K562 (cell line): ENCODE results near the gene MEF2D. TPM values are rescaled to one million over a fixed set of nuclear protein-coding genes. Genes with fewer than 3 reads are reported as not detected.
A peak's percentile ranks its signal among the peaks of the same experiment; 100 is the strongest.

Source experiments
- ATAC-seq: fragments of 200-7000 bp; cut with Tn5 transposase; 3 replicates; pipeline ENCODE4 v1.9.1; 2020; ENCODE audit warnings: moderate library complexity
- BruUV-seq: library from RNA; stranded (reverse); fragments of 400-500 nt; replicated peaks from 2 replicates; lab custom pipeline; 2021; lab: Mats Ljungman, UMichigan
- CTCF ChIA-PET: fragments of 300-600 bp; formaldehyde crosslinking; extraction: SDS; loops from one replicate; lab custom pipeline; 2021; ENCODE audit warnings: low intra/inter-chr PET ratio; lab: Yijun Ruan, JAX
- POLR2A ChIA-PET: fragments of 300-600, 350-650 bp; sonication (Branson Sonifier 250); formaldehyde crosslinking; extraction: SDS; loops from one replicate; lab custom pipeline; 2021; ENCODE audit warnings: antibody characterized with exemption, inconsistent platforms; lab: Yijun Ruan, JAX
- DNase-seq, 4 experiments: peaks; one replicate each; pipeline versions ENCODE4 v3.0.0 to v3.0.0-alpha.2; 2011 to 2018; ENCODE audit warnings: low spot score in 3 of 4, mixed read lengths in 3 of 4; ENCODE audit errors: extremely low read depth in 1 of 4
- FAIRE-seq: peaks from 2 replicates; lab custom pipeline; 2011; peaks lifted over from hg19 to GRCh38; lab: Jason Lieb, UNC
- H2AFZ ChIP-seq: 2 replicates; pipeline ENCODE4 v1.6.0; 2011; ENCODE audit warnings: low read depth, low read length, control low read depth, inconsistent platforms
- H3K27ac ChIP-seq: fragments of 200-600 bp; 3 replicates; pipeline ENCODE4 v1.8.0; 2011; ENCODE audit warnings: low read depth, mild to moderate bottlenecking, control low read depth, inconsistent platforms, low read length, moderate library complexity, mixed read lengths; ENCODE audit errors: extremely low read depth
- H3K27me3 ChIP-seq, 2 experiments: fragments of 300-600 bp in 1 of 2; 2 replicates in 1 of 2; 3 replicates in 1 of 2; pipeline versions ENCODE4 v1.6.0 to v1.8.0; 2011; ENCODE audit warnings: inconsistent platforms in 2 of 2, low read length in 2 of 2, mild to moderate bottlenecking in 1 of 2, mixed read lengths in 1 of 2, moderate library complexity in 1 of 2; ENCODE audit not compliant: control insufficient read depth in 2 of 2, insufficient read depth in 2 of 2
- H3K36me3 ChIP-seq: fragments of 300-600 bp; 3 replicates; pipeline ENCODE4 v1.8.0; 2011; ENCODE audit warnings: mild to moderate bottlenecking, low read length, inconsistent platforms; ENCODE audit not compliant: control insufficient read depth, insufficient read depth
- H3K4me1 ChIP-seq, 2 experiments: fragments of 200-600 bp in 1 of 2; replicated peaks in 1 of 2; 2 replicates in 1 of 2; 3 replicates in 1 of 2; pipeline versions ENCODE4 v1.5.1 to v1.8.0; 2011; ENCODE audit warnings: inconsistent platforms in 2 of 2, low read length in 2 of 2, mild to moderate bottlenecking in 1 of 2, mixed read lengths in 1 of 2, moderate library complexity in 1 of 2; ENCODE audit not compliant: control insufficient read depth in 2 of 2, insufficient read depth in 2 of 2
- H3K4me2 ChIP-seq: 2 replicates; pipeline ENCODE4 v1.6.1; 2011; ENCODE audit warnings: low read length, control low read depth, inconsistent platforms, mixed read lengths; ENCODE audit not compliant: insufficient read depth
- H3K4me3 ChIP-seq: fragments of 200-600 bp; sonication (generic), shearing (Covaris generic); 2 replicates; pipeline ENCODE4 v1.5.1; 2016; ENCODE audit warnings: control low read depth, inconsistent platforms
- H3K79me2 ChIP-seq: fragments of 200-600 bp; 3 replicates; pipeline ENCODE4 v1.8.0; 2011; ENCODE audit warnings: low read length, inconsistent platforms; ENCODE audit not compliant: control insufficient read depth, insufficient read depth
- H3K9ac ChIP-seq, 2 experiments: 2 replicates each; pipeline versions ENCODE4 v1.6.0 to v1.6.1; 2011; ENCODE audit warnings: low read depth in 2 of 2, low read length in 2 of 2, control low read depth in 1 of 2, inconsistent platforms in 1 of 2, mild to moderate bottlenecking in 1 of 2, mixed read lengths in 1 of 2; ENCODE audit not compliant: insufficient read depth in 1 of 2
- H3K9me1 ChIP-seq: one replicate; pipeline ENCODE4 v1.6.0; 2011; ENCODE audit warnings: inconsistent platforms, mild to moderate bottlenecking, low read length, moderate library complexity; ENCODE audit not compliant: control insufficient read depth, insufficient read depth
- H3K9me3 ChIP-seq: replicated peaks from 2 replicates; pipeline ENCODE4 v1.5.1; 2011; ENCODE audit warnings: low read depth, low read length, inconsistent platforms; ENCODE audit not compliant: control insufficient read depth, insufficient read depth
- H4K20me1 ChIP-seq: replicated peaks from 2 replicates; pipeline ENCODE4 v1.6.1; 2011; ENCODE audit warnings: low read length, inconsistent platforms, mixed read lengths; ENCODE audit not compliant: control insufficient read depth, insufficient read depth
- EGR1 ChIP-seq: fragments of 450-650 bp; conservative IDR thresholded peaks from 2 replicates; pipeline ENCODE4 v1.6.1; 2017; ENCODE audit warnings: mild to moderate bottlenecking
- POLR2G ChIP-seq: fragments of 200-400 bp; formaldehyde crosslinking; IDR thresholded peaks from 2 replicates; pipeline ENCODE4 v1.6.1; 2017; ENCODE audit warnings: low read depth, mild to moderate bottlenecking, antibody characterized with exemption, low read length, moderate library complexity
- WGBS: fragments of 100-300 bp; shearing (Covaris generic); methylation state at CpG from one replicate; pipeline ENCODE4 v1.1.6; 2016; ENCODE audit warnings: low coverage, mixed read lengths; ENCODE audit not compliant: insufficient coverage; ENCODE audit errors: missing lambda C conversion rate; 5-methylcytosine and 5-hydroxymethylcytosine counted together
- in situ Hi-C: fragments of 300-500 bp; cut with MboI; formaldehyde crosslinking; loops from 4 replicates; pipeline ENCODE4 v1.15.0; 2018; ENCODE audit warnings: inconsistent platforms, mixed read lengths
- intact Hi-C: fragments of 100-400 bp; cut with micrococcal nuclease; formaldehyde crosslinking; loops from 2 replicates; pipeline ENCODE4 v1.14.2; 2022
- polyA plus RNA-seq, 8 experiments: library from polyadenylated mRNA; depleted of rRNA in 4 of 8; stranded (reverse) in 5 of 8; unstranded in 3 of 8; fragments of >200 nt; fragmentation: Nextera tagmentation in 2 of 8; fragmentation: Illumina TruSeq in 1 of 8; extraction: Ambion mirVana in 2 of 8; extraction: Trizol in 1 of 8; gene quantifications; 2 replicates each; pipeline versions ENCODE4 v1.2.1 to v1.2.3, GENCODE V29; 2011 to 2014; ENCODE audit warnings: inconsistent platforms in 1 of 8, missing spikeins in 1 of 8
- total RNA-seq, 7 experiments: library from RNA; depleted of rRNA in 6 of 7; stranded (reverse); fragments of >200 nt in 6 of 7; fragmentation: Illumina TruSeq in 2 of 7; extraction: Trizol in 2 of 7; gene quantifications; 2 replicates each; pipeline versions ENCODE4 v1.2.1 to v1.2.3, GENCODE V29; 2011 to 2021; ENCODE audit warnings: low replicate concordance in 1 of 7
- TF ChIP-seq, protein P1 (sequence below): fragments of 150-350 bp; conservative IDR thresholded peaks from 2 replicates; pipeline ENCODE4 v1.6.1; 2014; ENCODE audit warnings: low read length

MEF2D gene
- total and polyA plus RNA-seq, 9 of the 15 experiments (the other 6 are each of a cell fraction or from before 2014, with no cell fraction given): 0.10 to 19.5 (median 2.6) TPM

DNA sequence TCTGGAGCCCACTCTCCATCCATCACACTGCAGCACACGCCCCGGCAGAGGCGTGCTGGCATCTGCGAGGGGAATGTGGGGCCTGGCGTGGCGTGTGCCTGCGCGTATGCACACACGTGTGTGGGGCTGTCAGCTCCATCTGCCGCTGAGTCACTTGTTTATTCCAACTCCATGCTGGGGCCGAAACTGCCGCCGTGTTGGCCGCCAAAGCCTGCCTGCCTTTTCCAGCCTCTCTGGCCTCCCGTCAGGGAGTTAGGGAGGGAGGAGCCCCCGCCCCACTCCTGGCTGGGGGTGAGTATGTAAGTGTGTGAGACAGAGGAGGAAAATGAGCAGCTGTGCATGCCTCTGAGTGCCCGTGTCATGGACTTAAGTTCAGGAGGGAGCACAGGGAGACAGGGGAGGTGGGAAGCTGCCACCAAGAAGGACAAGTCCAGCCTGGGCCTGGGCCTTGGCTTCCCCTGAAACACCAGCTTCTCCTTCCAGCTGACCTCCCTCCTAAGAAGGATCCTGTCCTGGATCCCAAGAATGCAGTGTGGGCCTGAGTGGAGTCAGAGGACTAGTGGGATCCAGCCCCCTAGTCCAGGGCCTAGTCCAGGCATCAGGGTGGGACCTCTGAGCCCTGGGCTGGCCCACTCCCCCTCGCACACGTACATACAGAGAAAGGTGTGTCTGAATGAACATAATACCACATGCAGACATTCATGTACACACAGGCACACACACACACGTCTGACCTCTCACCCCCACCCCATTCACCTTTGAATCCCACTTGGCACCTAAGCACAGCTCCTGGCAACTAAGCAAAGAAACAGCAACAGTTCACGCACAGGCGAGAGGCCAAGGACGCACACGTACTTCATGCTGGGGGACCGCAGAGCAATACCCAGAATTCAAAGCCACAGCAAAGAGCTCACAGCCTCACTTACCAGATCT is 24.7 kb downstream of the MEF2D start:
- Histone ChIP-seq H2AFZ (no peak overlapping the region), H3K27ac (no peak overlapping the region), H3K9me3 (no peaks in the 10 kb centered on the region), H3K36me3 (peaks cover 80% of the 10 kb centered on the region), H3K9me1 (no peaks in the 10 kb centered on the region), H3K79me2 (no peaks in the 10 kb centered on the region), H3K4me2 (no peak overlapping the region), H3K9ac (peak overlapping the region in 1 of 2 experiments; percentile 67; a peak in 2 of 4 replicates), H3K27me3 (no peaks in the 10 kb centered on the region), H4K20me1 (0 out of 2 replicates have a peak, but pooled peaks cover 6% of the 10 kb centered on the region), H3K4me3 (no peak overlapping the region), H3K4me1 (peaks cover 0 to 14% of the 10 kb centered on the region in 2 experiments; a peak in 2 of 5 replicates)
- ATAC-seq (no peak), DNase-seq (no peak), FAIRE-seq (no peak)
- BruUV-seq: no TSS peak
- WGBS: 84% methylated on average over 23 of the region's 25 CpGs
- intact Hi-C loops (no loop called here), in situ Hi-C loops (no loop called here)
- CTCF ChIA-PET: no interaction called here
- TF ChIP-seq POLR2G: peak; percentile 28; the same call in 1 of the 2 replicates
- TF ChIP-seq, protein P1, sequence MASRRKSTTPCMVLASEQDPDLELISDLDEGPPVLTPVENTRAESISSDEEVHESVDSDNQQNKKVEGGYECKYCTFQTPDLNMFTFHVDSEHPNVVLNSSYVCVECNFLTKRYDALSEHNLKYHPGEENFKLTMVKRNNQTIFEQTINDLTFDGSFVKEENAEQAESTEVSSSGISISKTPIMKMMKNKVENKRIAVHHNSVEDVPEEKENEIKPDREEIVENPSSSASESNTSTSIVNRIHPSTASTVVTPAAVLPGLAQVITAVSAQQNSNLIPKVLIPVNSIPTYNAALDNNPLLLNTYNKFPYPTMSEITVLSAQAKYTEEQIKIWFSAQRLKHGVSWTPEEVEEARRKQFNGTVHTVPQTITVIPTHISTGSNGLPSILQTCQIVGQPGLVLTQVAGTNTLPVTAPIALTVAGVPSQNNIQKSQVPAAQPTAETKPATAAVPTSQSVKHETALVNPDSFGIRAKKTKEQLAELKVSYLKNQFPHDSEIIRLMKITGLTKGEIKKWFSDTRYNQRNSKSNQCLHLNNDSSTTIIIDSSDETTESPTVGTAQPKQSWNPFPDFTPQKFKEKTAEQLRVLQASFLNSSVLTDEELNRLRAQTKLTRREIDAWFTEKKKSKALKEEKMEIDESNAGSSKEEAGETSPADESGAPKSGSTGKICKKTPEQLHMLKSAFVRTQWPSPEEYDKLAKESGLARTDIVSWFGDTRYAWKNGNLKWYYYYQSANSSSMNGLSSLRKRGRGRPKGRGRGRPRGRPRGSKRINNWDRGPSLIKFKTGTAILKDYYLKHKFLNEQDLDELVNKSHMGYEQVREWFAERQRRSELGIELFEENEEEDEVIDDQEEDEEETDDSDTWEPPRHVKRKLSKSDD: no peak
- TF ChIP-seq EGR1: no peak
- POLR2A ChIA-PET: interaction anchor here (0.7 to 1.7 kb wide), 4 partner anchors 15 to 73 kb away, joined by 3 to 5 read pairs (median 4); no protein-coding TSS in a partner anchor
